Measurements from ENCODE around the gene POU5F2. TPM values are rescaled to one million over a fixed set of nuclear protein-coding genes. Genes with fewer than 3 reads are reported as not detected.

The POU5F2 gene
- total and polyA plus RNA-seq, 2 of the 4 experiments (the other 2 are of a cell fraction) = 0.02 to 1.1 TPM

DNA sequence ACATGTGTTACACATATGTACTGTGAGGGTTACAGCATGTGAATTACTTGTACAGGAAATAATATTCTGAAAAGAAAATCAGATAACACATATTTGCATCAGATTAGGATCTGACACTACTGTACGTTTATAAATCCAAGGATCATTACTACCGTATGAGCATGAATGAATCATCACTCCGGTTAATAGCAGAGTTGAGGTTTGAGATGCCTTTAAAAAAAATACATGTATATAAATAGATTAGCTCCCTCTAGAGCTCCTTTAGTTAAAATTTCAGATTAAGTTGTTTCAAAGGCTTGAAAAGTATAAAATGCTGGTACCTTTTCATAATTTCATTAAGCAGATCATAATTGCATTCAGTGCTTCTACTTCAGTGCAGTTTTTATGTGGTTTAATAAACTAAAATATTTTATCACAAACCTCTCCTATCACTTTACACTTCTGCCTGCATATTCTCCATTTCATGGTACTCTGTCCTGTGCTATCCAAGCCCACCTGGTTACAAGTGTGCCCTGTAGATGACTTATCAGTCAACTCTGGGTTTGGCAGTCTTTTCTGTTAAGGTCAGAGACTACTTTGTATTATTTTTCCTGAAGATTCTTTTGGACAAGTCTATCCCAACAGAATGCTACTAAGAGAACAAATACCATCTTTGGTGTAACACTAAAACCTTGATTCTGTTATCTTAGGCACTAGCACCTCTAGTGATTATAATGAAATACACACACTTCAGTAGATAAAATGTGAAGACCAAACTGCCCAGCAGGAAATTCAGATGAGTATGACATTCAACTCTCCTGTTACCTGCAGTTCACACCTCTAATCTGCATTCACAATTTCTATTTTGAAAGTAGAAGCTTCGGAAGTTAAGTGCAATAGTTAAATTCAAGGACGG lies 48.0 kb upstream of the POU5F2 start:
- Histone ChIP-seq H3K36me3 (ENCODE audit: control insufficient read depth, insufficient read depth, low read length) (no peaks in the 10 kb centered on the region), H3K14ac (replicated peaks; ENCODE audit: low read depth, low read length) (no peak overlapping the region; the same call in 1 of the 2 replicates), H3K9me3 (ENCODE audit: control insufficient read depth, insufficient read depth, low read length) (no peaks in the 10 kb centered on the region), H4K20me1 (ENCODE audit: insufficient read depth, low read length) (no peaks in the 10 kb centered on the region), H2AK9ac (replicated peaks; ENCODE audit: low read depth, low read length, poor library complexity) (no peak overlapping the region), H3K79me1 (ENCODE audit: low read depth in 1 of 2, low read length in 2 of 2) (no peaks in the 10 kb centered on the region), H3K9me1 (ENCODE audit: insufficient read depth, low read length) (peaks cover 3% of the 10 kb centered on the region; the same call in 1 of the 2 replicates), H3K4me3 (ENCODE audit: insufficient read depth, low read depth, low read length) (no peak overlapping the region), H3K23ac (ENCODE audit: low read depth, low read length) (no peak overlapping the region), H2BK15ac (ENCODE audit: low read depth, low read length) (peak overlapping the region; percentile 30; the same call in 1 of the 3 replicates), H3K4ac (ENCODE audit: low read depth, low read length) (no peak overlapping the region), H4K5ac (ENCODE audit: low read depth, low read length) (no peak overlapping the region), H2BK120ac (ENCODE audit: low read depth, low read length) (no peak overlapping the region), H3K4me1 (ENCODE audit: control insufficient read depth, insufficient read depth, low read length) (peaks cover 4% of the 10 kb centered on the region; the same call in 1 of the 2 replicates), H3K27me3 (ENCODE audit: control insufficient read depth, insufficient read depth, low read length) (no peaks in the 10 kb centered on the region), H2AFZ (replicated peaks; ENCODE audit: low read length, poor library complexity) (no peak overlapping the region), H3K9ac (ENCODE audit: low read depth, low read length) (no peak overlapping the region), H2AK5ac (ENCODE audit: low read depth, low read length) (no peak overlapping the region), H3K27ac (ENCODE audit: insufficient read depth, low read length) (no peak overlapping the region), H2BK5ac (ENCODE audit: low read depth, low read length, poor library complexity, severe bottlenecking) (peak overlapping the region; percentile 52), H2BK20ac (ENCODE audit: low read depth, low read length) (peak overlapping the region; percentile 63; the same call in 1 of the 2 replicates), H3K56ac (ENCODE audit: extremely low read depth, insufficient read depth, low read length) (no peak overlapping the region; the same call in 1 of the 2 replicates), H4K8ac (ENCODE audit: low read depth in 2 of 2, low read length in 2 of 2) (0 out of 4 replicates have a peak overlapping the region, but pooled peaks of 1 of the 2 experiments have one; percentile 38), H4K91ac (ENCODE audit: insufficient read depth, low read depth, low read length) (no peak overlapping the region), H3K4me2 (ENCODE audit: low read depth, low read length) (peak overlapping the region; percentile 34; the same call in 1 of the 2 replicates), H3K18ac (ENCODE audit: low read depth, low read length) (no peak overlapping the region)
- in situ Hi-C loops (cut with MboI; ENCODE audit: low sequenced_read_pairs) = loop anchor here (5.0 to 25.0 kb wide), 3 partner anchors 182 to 1477 kb away; no protein-coding TSS in a partner anchor
- CTCF ChIA-PET = interaction anchor here (0.5 to 4.7 kb wide), 6 partner anchors 11 to 570 kb away, joined by 3 to 21 read pairs (median 4); no protein-coding TSS in a partner anchor
- DNase-seq (peak; percentile 88), ATAC-seq (ENCODE audit: low read depth) (peak; percentile 76)
- no CpG with 5 or more reads among the region's 5 CpGs for WGBS, 2 experiments (ENCODE audit: extremely low coverage in 2 of 2, insufficient read length in 1 of 2)
- dilution Hi-C loops (cut with HindIII; ENCODE audit: low sequenced_read_pairs, unreplicated experiment) = no loop called here
- no TSS peak for BruUV-seq (replicated peaks)
- intact Hi-C loops (cut with micrococcal nuclease) = loop anchor here (2.0 to 10.0 kb wide), 3 partner anchors 52 to 1475 kb away; no protein-coding TSS in a partner anchor
- POLR2A ChIA-PET (ENCODE audit: unreplicated experiment) = no interaction called here
- peak; percentile 30; the same call in 1 of the 2 replicates for TF ChIP-seq CTCF (conservative IDR thresholded peaks at IDR 0.05; ENCODE audit: low read depth, low read length)
- no peak for TF ChIP-seq MXI1 (IDR thresholded peaks at IDR 0.05; ENCODE audit: borderline replicate concordance, low read depth, low read length)
- 0 out of 2 replicates have a peak, but pooled peaks have one; percentile 6 for TF ChIP-seq MAFK (IDR thresholded peaks at IDR 0.05; ENCODE audit: low read depth, low read length)
- TF ChIP-seq FOS (IDR thresholded peaks at IDR 0.05; ENCODE audit: low read depth, low read length) = peak; percentile 51; the same call in 1 of the 2 replicates

Measured in IMR-90 (cell line).